OCI-LY7 (cell line): ENCODE results near the gene USP32. TPM values are rescaled to one million over a fixed set of nuclear protein-coding genes. Genes with fewer than 3 reads are reported as not detected.

Experiments used
- BruUV-seq: library from RNA; stranded (reverse); fragments of 400-500 nt; replicated peaks from 2 replicates; lab custom pipeline; 2021; lab: Mats Ljungman, UMichigan
- CTCF ChIA-PET: fragments of 300-600 bp; sonication (Branson Sonifier 250); formaldehyde crosslinking; loops from one replicate; lab custom pipeline; 2022; ENCODE audit warnings: antibody characterized with exemption; ENCODE audit not compliant: unreplicated experiment; lab: Charles Lee
- POLR2A ChIA-PET: fragments of 300-600 bp; sonication (Branson Sonifier 250); formaldehyde crosslinking; loops from one replicate; lab custom pipeline; 2022; ENCODE audit warnings: antibody characterized with exemption; lab: Charles Lee
- DNase-seq: peaks from one replicate; pipeline ENCODE4 v3.0.0-alpha.2; 2015; ENCODE audit warnings: low spot score
- H2AFZ ChIP-seq: fragments of 200-600 bp; sonication (generic), shearing (Covaris generic); 2 replicates; pipeline ENCODE4 v1.6.1; 2014; ENCODE audit warnings: mild to moderate bottlenecking, antibody characterized with exemption, low read length, moderate library complexity
- H3K27ac ChIP-seq: fragments of 200-600 bp; sonication (generic); 2 replicates; pipeline ENCODE4 v1.5.1; 2014; ENCODE audit warnings: mixed run types, low read depth, mild to moderate bottlenecking, moderate library complexity, low read length, inconsistent platforms; ENCODE audit not compliant: poor library complexity, severe bottlenecking
- H3K36me3 ChIP-seq: fragments of 200-600 bp; sonication (generic); 2 replicates; pipeline ENCODE4 v1.6.1; 2014; ENCODE audit warnings: mild to moderate bottlenecking, antibody characterized with exemption, low read length, moderate library complexity, mixed read lengths; ENCODE audit not compliant: insufficient read depth
- H3K4me1 ChIP-seq: fragments of 200-600 bp; sonication (generic); 2 replicates; pipeline ENCODE4 v1.5.1; 2014; ENCODE audit warnings: mild to moderate bottlenecking, low read length; ENCODE audit not compliant: insufficient read depth, poor library complexity, severe bottlenecking
- H3K4me2 ChIP-seq: fragments of 200-600 bp; sonication (generic); 2 replicates; pipeline ENCODE4 v1.6.1; 2014; ENCODE audit warnings: mild to moderate bottlenecking, low read length
- H3K4me3 ChIP-seq: fragments of 200-600 bp; sonication (generic); 2 replicates; pipeline ENCODE4 v1.5.1; 2014; ENCODE audit warnings: mild to moderate bottlenecking, low read depth, low read length; ENCODE audit not compliant: poor library complexity, severe bottlenecking
- H3K79me2 ChIP-seq: fragments of 200-600 bp; sonication (generic); 2 replicates; pipeline ENCODE4 v1.6.1; 2016; ENCODE audit warnings: low read depth, mild to moderate bottlenecking, low read length, moderate library complexity, mixed read lengths; ENCODE audit not compliant: insufficient read depth
- H3K9me2 ChIP-seq: fragments of 200-600 bp; sonication (generic); 2 replicates; pipeline ENCODE4 v1.6.1; 2016; ENCODE audit warnings: mild to moderate bottlenecking, low read length, mixed read lengths; ENCODE audit not compliant: insufficient read depth
- H3K9me3 ChIP-seq: fragments of 200-600 bp; sonication (generic); 2 replicates; pipeline ENCODE4 v1.6.1; 2014; ENCODE audit warnings: mild to moderate bottlenecking, mixed run types, low read length, mixed read lengths
- H4K20me1 ChIP-seq: fragments of 200-600 bp; sonication (generic); 2 replicates; pipeline ENCODE4 v1.6.1; 2014; ENCODE audit warnings: mild to moderate bottlenecking, antibody characterized with exemption, low read length, moderate library complexity, mixed read lengths; ENCODE audit not compliant: insufficient read depth
- EZH2phosphoT487 ChIP-seq: fragments of 200-600 bp; sonication (generic); IDR thresholded peaks from 2 replicates; pipeline ENCODE4 v1.6.1; 2018; ENCODE audit warnings: low read depth, borderline replicate concordance, mild to moderate bottlenecking, mixed run types, antibody characterized with exemption, low read length, moderate library complexity, mixed read lengths
- intact Hi-C: fragments of 100-400 bp; cut with micrococcal nuclease; formaldehyde crosslinking; loops from one replicate; pipeline ENCODE4 v1.10.0; 2022; ENCODE audit not compliant: unreplicated experiment
- total RNA-seq, 2 experiments: library from RNA; depleted of rRNA in 1 of 2; stranded (reverse); fragments of >200 nt in 1 of 2; shearing (Covaris generic) in 1 of 2; gene quantifications; 2 replicates each; pipeline ENCODE4 v1.2.3, GENCODE V29; 2014 to 2022
- TF ChIP-seq, protein P1 (sequence below): fragments of 200-600 bp; sonication (generic); conservative IDR thresholded peaks from 2 replicates; pipeline ENCODE4 v1.5.1; 2014; ENCODE audit warnings: mild to moderate bottlenecking, antibody characterized with exemption, low read length, moderate library complexity, mixed read lengths

The USP32 gene
- total RNA-seq, 2 experiments from 2014 or later = 16.9 to 28.0 TPM

DNA sequence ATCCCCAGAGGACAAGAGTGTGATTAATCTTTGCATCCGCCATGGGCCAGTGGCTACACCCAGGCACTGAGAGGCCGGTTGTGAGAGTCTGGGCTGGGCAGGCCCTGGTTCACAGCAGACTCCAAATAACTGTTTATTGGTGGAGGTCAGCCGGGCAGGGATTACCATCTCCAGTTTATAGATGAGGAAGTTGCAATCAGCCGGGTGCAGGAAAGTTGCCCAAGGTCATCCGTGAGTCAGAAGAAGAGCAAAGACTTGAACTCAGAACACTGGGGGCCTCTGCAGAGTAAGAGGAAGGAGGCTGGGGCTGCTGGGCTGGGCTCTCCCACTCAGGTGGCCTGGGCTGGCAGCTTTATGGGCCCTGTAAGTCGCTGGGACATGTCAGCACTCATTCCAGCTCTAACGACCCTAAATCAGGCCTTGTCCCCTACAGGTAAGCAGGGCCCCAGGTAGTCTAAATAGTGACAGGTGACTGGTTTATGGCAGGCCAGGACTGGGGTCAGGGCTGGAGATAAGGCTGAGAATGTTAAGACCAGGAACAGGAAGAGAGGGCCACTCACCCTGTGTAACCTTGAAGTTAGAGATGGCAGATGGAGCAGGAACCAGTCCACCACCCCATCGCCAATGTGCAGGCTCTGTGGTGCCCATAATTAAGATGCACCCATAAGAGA lies 244.2 kb downstream of the USP32 start:
- Histone ChIP-seq H3K9me3 (no peaks in the 10 kb centered on the region), H3K9me2 (no peaks in the 10 kb centered on the region), H3K4me1 (peaks cover 17% of the 10 kb centered on the region), H3K27ac (no peak overlapping the region), H3K36me3 (no peaks in the 10 kb centered on the region), H2AFZ (no peak overlapping the region), H3K4me2 (no peak overlapping the region), H4K20me1 (no peaks in the 10 kb centered on the region), H3K4me3 (no peak overlapping the region), H3K79me2 (no peaks in the 10 kb centered on the region)
- DNase-seq = no peak
- TF ChIP-seq, protein P1, sequence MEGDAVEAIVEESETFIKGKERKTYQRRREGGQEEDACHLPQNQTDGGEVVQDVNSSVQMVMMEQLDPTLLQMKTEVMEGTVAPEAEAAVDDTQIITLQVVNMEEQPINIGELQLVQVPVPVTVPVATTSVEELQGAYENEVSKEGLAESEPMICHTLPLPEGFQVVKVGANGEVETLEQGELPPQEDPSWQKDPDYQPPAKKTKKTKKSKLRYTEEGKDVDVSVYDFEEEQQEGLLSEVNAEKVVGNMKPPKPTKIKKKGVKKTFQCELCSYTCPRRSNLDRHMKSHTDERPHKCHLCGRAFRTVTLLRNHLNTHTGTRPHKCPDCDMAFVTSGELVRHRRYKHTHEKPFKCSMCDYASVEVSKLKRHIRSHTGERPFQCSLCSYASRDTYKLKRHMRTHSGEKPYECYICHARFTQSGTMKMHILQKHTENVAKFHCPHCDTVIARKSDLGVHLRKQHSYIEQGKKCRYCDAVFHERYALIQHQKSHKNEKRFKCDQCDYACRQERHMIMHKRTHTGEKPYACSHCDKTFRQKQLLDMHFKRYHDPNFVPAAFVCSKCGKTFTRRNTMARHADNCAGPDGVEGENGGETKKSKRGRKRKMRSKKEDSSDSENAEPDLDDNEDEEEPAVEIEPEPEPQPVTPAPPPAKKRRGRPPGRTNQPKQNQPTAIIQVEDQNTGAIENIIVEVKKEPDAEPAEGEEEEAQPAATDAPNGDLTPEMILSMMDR = no peak
- TF ChIP-seq EZH2phosphoT487 = no peak
- intact Hi-C loops = loop anchor here (10.0 kb wide), 1 partner anchor 287 kb away; no protein-coding TSS in a partner anchor
- ChIA-PET CTCF (no interaction called here), POLR2A (no interaction called here)
- BruUV-seq = no TSS peak

DNA sequence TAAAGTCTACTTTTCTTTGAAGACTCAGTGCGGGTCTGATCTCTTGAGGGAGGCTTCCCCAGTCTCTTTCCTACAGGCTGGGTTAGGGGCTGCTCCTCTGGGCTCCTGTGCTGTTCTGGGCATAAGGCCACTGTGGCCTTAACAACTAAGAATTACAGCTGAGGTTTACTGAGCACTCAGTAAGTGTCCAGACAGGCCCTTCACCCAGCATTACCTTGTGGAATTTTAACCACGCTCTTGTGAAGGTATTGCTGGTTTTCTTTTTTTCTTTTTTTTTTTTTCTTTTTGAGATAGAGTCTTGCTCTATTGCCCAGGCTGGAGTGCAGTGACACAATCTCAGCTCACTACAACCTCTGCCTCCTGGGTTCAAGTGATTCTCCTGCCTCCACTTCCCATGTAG lies 245.7 kb downstream of the USP32 start:
- TF ChIP-seq, protein P1 = no peak
- no peak for TF ChIP-seq EZH2phosphoT487
- Histone ChIP-seq H3K4me3 (no peak overlapping the region), H3K9me2 (no peaks in the 10 kb centered on the region), H2AFZ (no peak overlapping the region), H3K79me2 (no peaks in the 10 kb centered on the region), H4K20me1 (no peaks in the 10 kb centered on the region), H3K36me3 (no peaks in the 10 kb centered on the region), H3K9me3 (no peaks in the 10 kb centered on the region), H3K4me2 (no peak overlapping the region), H3K4me1 (peaks cover 22% of the 10 kb centered on the region), H3K27ac (no peak overlapping the region)
- ChIA-PET POLR2A (no interaction called here), CTCF (no interaction called here)
- intact Hi-C loops = loop anchor here (10.0 kb wide), 1 partner anchor 289 kb away; no protein-coding TSS in a partner anchor
- no peak for DNase-seq
- BruUV-seq = no TSS peak
